Forelimb muscle (tissue), 1 donor: ENCODE data around the gene HOXC6. TPM values are rescaled to one million over a fixed set of nuclear protein-coding genes. Genes with fewer than 3 reads are reported as not detected.
"Not testable (repeated sequence)": the region's sequence is repeated elsewhere in the genome, so short reads cannot be mapped to it uniquely, and the experiment has no call there.

Experiments
- DNase-seq: peaks from one replicate; pipeline ENCODE4 v3.0.0-alpha.2; 2013; ENCODE audit warnings: low read depth
- polyA plus RNA-seq: library from polyadenylated mRNA; unstranded; fragments of 120-200 nt; gene quantifications from one replicate; pipeline ENCODE4 v1.2.1, GENCODE V29; 2013; ENCODE audit not compliant: insufficient read length

Gene HOXC6
- polyA plus RNA-seq, 1 donor = 4.7 TPM

- no peak for DNase-seq
Measured at GRCh38 chr12:54054742-54055194, 26.5 kb downstream of the HOXC6 start.

GRCh38 chr12:54055552-54055951 is 27.3 kb downstream of the HOXC6 start:
- DNase-seq = no peak

GRCh38 chr12:54056110-54056509 is 27.9 kb downstream of the HOXC6 start:
- DNase-seq = no peak

GRCh38 chr12:54058128-54058768 is 30.0 kb downstream of the HOXC6 start:
- DNase-seq = no peak

- no peak for DNase-seq
Measured at GRCh38 chr12:54059668-54060067, 31.4 kb downstream of the HOXC6 start.

- no peak for DNase-seq
Measured at GRCh38 chr12:54060174-54060974, 32.1 kb downstream of the HOXC6 start.

- DNase-seq = no peak
Measured at GRCh38 chr12:54060975-54061778, 32.9 kb downstream of the HOXC6 start.

GRCh38 chr12:54065677-54066076 is 37.4 kb downstream of the HOXC6 start:
- DNase-seq = no peak

- no peak for DNase-seq
Measured at GRCh38 chr12:54066408-54066807, 38.2 kb downstream of the HOXC6 start.

- DNase-seq = no peak
Measured at GRCh38 chr12:54068418-54069070, 40.3 kb downstream of the HOXC6 start.

- DNase-seq = no peak
Measured at GRCh38 chr12:54071942-54072341, 43.7 kb downstream of the HOXC6 start.

GRCh38 chr12:54074308-54074707 is 46.1 kb downstream of the HOXC6 start:
- DNase-seq = no peak

- DNase-seq = no peak
Measured at GRCh38 chr12:54075409-54075808, 47.2 kb downstream of the HOXC6 start.

- DNase-seq = no peak
Measured at GRCh38 chr12:54075974-54076373, 47.7 kb downstream of the HOXC6 start.

GRCh38 chr12:54077843-54078242 is 49.6 kb downstream of the HOXC6 start:
- not testable (repeated sequence) for DNase-seq

- not testable (repeated sequence) for DNase-seq
Measured at GRCh38 chr12:54079115-54079514, 50.9 kb downstream of the HOXC6 start.

Other genes starting within 250 kb of the HOXC6 start
- not detected for gene HOXC13, start 89.6 kb upstream of the HOXC6 start, polyA plus RNA-seq
- not detected for gene HOXC12, start 73.5 kb upstream of the HOXC6 start, polyA plus RNA-seq
- gene HOXC11, start 55.3 kb upstream of the HOXC6 start, polyA plus RNA-seq = not detected
- not detected for gene HOTAIR, start 53.5 kb upstream of the HOXC6 start, polyA plus RNA-seq
- gene HOXC10, start 43.3 kb upstream of the HOXC6 start, polyA plus RNA-seq = 0.09 TPM
- gene HOXC9, start 28.3 kb upstream of the HOXC6 start, polyA plus RNA-seq = 0.52 TPM
- gene HOXC8, start 19.5 kb upstream of the HOXC6 start, polyA plus RNA-seq = 0.24 TPM
- 0.52 TPM for gene HOXC5, start 4.6 kb downstream of the HOXC6 start, polyA plus RNA-seq
- 9.1 TPM for gene HOXC4, start 25.4 kb downstream of the HOXC6 start, polyA plus RNA-seq
- 22.6 TPM for gene SMUG1, start 160.5 kb downstream of the HOXC6 start, polyA plus RNA-seq